Measurements from ENCODE around the gene SRP19. TPM values are rescaled to one million over a fixed set of nuclear protein-coding genes. Genes with fewer than 3 reads are reported as not detected.

Gene SRP19
- total RNA-seq, 1 donor from 2014 or later, result 25.5 TPM

Other genes starting within 250 kb of the SRP19 start
- 44.9 and 56.6 TPM in 2 replicates for gene APC, start 123.4 kb upstream of the SRP19 start, total RNA-seq
- gene REEP5, start 60.9 kb downstream of the SRP19 start, total RNA-seq, result 57.4 and 66.5 TPM in 2 replicates
- gene DCP2, start 115.5 kb downstream of the SRP19 start, total RNA-seq, result 30.7 and 30.9 TPM in 2 replicates